ENCODE measurements around the gene LRRIQ4.
A peak's percentile ranks its signal among the peaks of the same experiment; 100 is the strongest.

Gene LRRIQ4

DNA sequence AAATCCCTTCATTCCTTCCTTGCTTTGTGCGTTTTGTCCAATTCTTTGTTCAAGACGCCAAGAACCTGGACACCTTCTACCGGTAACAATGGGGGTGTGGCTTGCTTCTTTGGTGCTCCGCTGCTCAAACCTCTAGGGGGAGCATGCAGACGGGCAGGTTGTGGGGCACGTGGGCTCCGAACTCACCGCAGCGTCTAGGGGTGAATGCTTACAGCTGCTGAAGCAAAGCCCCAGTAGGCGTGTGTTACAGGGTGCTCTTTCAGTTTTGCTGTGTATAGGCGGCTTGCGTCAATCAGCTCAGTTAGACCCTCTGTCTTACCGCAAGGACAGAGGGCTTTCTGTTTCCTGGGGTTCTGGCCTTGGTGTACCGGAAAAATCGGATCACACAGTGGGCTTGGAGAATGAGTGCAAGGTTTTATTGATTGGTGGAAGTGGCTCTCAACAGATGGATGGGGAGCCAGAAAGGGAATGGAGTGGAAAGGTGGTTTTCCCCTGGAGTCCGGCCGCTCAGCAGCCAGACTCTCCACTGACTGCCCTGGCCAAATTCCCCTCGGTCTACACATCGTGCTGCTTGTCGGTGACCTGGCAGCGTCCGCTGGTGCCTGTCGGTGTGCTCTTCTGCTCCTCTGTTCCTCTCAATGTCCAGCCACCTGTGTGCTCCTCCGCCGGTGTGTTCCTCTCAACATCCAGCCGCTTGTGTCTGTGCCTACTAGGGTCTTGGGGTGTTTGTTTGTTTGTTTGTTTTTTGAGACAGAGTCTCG, 1.3 kb downstream of the LRRIQ4 start:
- H3K27ac ChIP-seq = no peak overlapping the region
- TF ChIP-seq, protein P1, sequence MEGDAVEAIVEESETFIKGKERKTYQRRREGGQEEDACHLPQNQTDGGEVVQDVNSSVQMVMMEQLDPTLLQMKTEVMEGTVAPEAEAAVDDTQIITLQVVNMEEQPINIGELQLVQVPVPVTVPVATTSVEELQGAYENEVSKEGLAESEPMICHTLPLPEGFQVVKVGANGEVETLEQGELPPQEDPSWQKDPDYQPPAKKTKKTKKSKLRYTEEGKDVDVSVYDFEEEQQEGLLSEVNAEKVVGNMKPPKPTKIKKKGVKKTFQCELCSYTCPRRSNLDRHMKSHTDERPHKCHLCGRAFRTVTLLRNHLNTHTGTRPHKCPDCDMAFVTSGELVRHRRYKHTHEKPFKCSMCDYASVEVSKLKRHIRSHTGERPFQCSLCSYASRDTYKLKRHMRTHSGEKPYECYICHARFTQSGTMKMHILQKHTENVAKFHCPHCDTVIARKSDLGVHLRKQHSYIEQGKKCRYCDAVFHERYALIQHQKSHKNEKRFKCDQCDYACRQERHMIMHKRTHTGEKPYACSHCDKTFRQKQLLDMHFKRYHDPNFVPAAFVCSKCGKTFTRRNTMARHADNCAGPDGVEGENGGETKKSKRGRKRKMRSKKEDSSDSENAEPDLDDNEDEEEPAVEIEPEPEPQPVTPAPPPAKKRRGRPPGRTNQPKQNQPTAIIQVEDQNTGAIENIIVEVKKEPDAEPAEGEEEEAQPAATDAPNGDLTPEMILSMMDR (conservative IDR thresholded peaks at IDR 0.05) = 0 out of 2 replicates have a peak, but pooled peaks have one; percentile 8

DNA sequence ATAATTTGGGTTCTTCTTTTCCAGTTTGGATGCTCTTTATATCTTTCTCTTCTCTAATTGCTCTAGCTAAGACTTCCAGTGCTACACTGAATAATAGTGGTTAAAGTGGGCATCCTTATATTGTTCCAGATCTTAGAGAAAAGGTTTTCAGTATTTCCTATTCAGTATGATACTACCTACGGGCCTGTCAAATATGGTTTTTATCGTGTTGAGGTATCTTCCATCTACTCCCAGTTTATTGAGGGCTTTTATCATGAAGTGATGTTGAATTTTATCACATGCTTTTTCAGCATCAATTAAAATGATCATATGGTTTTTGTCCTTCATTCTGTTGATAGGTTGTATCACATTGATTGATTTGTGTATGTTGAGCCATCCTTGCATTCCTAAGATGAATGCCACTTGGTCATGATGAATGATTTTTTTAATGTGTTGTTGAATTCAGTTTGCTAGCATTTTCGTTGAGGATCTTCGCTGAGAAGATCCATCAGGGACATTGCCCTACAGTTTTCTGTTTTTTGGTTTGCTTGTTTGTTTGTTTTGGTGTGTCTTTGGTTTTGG, 3.0 kb downstream of the LRRIQ4 start:
- no peak overlapping the region for H3K27ac ChIP-seq
- TF ChIP-seq, protein P1 (conservative IDR thresholded peaks at IDR 0.05) = no peak

DNA sequence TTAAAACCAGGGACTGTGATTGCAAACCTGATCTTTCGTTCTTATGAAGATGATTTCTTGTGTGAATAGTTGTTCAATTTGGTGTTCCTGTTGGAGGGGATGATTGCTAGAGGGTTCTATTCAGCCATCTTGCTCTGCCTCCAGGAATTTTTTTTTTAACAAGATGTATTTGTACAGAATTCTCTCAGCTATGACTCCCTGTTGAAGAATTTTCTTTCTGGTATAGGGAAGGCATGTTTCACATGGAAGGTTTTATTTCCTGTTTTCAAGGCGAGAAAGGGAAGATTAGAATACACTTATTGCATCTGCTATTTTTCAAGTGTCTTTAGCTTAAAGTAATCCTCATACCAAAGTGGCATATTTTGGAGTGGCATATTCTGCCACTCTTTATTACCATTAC, 5.6 kb downstream of the LRRIQ4 start:
- TF ChIP-seq, protein P1 (conservative IDR thresholded peaks at IDR 0.05) = no peak
- no peak overlapping the region for H3K27ac ChIP-seq

DNA sequence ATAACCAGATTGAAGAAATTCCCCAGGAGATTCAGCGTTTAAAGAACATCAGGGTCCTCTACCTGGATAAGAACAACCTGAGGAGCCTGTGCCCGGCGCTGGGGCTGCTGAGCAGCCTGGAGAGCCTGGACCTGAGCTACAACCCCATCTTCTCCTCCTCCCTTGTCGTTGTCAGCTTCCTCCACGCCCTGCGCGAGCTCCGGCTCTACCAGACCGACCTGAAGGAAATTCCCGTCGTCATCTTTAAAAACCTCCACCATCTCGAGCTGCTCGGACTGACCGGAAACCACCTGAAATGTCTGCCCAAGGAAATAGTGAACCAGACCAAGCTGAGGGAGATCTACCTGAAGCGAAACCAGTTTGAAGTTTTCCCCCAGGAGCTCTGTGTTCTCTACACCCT, 9.4 kb downstream of the LRRIQ4 start:
- H3K27ac ChIP-seq = no peak overlapping the region
- TF ChIP-seq, protein P1 (conservative IDR thresholded peaks at IDR 0.05) = no peak

DNA sequence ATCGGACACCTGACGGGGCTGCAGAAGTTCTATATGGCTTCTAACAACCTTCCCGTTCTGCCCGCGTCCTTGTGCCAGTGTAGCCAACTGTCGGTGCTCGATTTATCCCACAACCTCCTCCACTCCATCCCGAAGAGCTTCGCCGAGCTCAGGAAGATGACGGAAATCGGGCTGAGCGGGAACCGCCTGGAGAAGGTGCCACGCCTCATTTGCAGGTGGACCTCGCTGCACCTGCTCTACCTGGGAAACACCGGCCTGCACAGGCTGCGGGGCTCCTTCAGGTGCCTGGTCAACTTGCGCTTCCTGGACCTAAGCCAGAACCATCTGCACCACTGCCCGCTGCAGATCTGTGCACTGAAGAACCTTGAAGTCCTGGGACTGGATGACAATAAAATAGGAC, 9.9 kb downstream of the LRRIQ4 start:
- no peak overlapping the region for H3K27ac ChIP-seq
- TF ChIP-seq, protein P1 (conservative IDR thresholded peaks at IDR 0.05) = no peak

DNA sequence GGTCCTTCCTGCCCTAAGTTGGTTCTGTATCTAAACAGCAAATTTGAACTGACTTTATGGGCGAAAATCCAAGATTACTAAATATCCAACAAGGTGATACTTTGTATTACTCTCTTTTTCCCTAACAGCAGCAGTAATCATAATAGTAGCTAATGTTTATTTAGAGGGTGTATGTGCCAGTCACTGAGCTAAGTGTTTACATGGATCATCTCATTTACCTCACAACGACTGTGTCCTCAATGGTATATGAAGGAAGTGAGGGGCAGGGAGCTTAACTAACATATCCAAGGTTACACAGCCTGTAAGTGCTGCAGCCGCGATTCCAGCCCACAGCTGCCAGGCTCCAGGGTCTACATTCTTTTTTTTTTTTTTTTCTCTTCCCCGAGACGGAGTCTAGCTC, 10.3 kb downstream of the LRRIQ4 start:
- TF ChIP-seq, protein P1 (conservative IDR thresholded peaks at IDR 0.05) = no peak
- no peak overlapping the region for H3K27ac ChIP-seq

DNA sequence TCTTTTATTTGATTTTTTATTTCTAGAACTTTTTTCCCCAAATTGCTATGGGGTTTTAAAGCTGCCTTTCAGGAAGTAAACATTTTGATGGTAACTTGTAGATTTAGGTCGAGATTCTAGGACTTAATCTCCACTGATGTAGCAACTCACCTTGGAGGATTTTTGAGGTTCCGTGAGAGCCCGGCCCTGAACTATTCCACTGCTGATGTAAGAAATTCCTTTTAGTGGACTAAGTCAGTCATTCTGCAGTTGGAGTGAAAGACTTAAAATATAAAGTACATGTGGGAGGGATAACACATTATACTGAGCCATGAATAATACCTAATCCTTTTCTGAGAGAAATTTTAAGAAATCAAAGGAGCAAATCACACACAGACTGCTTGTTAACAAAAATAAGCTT, 12.6 kb downstream of the LRRIQ4 start:
- TF ChIP-seq, protein P1 (conservative IDR thresholded peaks at IDR 0.05) = no peak
- no peak overlapping the region for H3K27ac ChIP-seq
